IPS-18c (cell line): ENCODE measurements around the gene CLEC16A.

Source experiments
- H3K4me3 ChIP-seq: 2 replicates; pipeline ENCODE4 v1.7.0; 2013; ENCODE audit warnings: low read depth, mild to moderate bottlenecking, low read length, moderate library complexity; ENCODE audit not compliant: insufficient read depth
- H3K9me3 ChIP-seq: one replicate; pipeline ENCODE4 v1.6.1; 2013; ENCODE audit warnings: mild to moderate bottlenecking, low read length, moderate library complexity; ENCODE audit not compliant: control insufficient read depth, insufficient read depth

CLEC16A gene

DNA sequence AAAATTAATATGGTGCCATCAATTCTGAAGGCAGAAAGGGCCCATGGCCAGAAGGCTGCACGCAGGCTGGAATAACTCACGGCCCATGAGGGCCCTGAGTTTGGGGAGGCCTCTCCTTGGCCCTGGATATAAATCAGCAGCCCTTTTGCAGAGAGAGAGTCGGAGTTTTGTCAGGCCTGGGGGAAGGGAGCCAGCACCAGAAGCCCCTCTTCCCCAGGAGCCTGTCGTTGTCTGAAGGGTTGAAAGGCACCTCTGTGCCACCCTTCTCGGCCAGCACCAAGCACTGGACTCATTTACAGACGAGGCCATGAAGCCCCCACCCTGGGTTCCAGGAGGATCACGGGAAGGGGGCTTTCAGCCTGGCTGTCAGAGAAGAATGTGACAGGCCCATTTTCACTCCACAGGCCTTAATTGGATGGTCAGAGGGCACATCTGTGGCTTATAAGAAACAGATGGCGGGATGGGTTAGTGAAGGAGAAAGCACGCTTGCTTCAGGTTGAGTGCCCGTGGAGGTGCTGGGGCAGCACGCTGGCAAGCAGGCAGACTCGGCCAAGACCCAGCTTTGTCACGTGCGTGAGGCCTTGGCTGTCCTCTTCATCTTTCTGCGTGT is 140.6 kb downstream of the CLEC16A start:
- no peaks in the 10 kb centered on the region for H3K9me3 ChIP-seq
- no peak overlapping the region for H3K4me3 ChIP-seq

DNA sequence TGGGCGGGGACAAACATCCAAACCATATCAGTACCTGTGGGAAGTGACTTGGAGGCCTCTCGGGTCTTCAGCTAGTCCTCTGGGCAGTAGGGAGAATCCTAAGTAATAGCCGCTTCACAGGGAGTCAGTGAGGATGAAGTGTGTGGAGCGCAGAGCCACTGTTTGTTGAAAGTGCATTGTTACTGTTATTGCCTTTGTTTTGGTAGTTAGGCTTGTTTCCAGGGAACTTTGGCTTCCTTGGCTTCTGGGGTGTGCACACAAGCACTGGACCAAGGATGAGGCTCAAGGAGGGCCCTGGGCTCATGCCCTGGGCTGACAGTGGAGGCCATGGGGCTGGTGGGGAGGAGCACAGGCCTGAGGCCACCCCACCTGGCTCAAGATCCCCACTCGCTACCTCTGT is 141.6 kb downstream of the CLEC16A start:
- no peaks in the 10 kb centered on the region for H3K9me3 ChIP-seq
- H3K4me3 ChIP-seq, result no peak overlapping the region

DNA sequence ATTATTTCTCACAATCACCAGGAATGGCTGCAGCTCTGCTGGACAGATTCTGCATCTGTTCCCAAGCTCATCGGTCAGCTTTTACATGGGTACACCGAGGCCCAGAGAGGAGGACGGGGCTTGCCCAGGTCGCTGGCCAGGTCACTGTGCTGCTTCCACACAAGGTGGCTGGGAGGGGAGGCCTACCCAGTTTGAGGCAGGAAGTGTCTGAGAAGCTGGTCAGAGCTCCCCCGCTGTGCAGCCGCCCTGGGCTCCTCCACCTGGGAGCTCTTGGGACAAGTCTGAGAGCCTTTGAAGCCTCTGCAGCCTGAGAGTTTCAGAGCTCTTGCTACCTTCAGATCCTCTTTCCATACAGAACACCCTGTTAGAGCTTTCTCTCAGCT is 143.3 kb downstream of the CLEC16A start:
- H3K4me3 ChIP-seq, result no peak overlapping the region

DNA sequence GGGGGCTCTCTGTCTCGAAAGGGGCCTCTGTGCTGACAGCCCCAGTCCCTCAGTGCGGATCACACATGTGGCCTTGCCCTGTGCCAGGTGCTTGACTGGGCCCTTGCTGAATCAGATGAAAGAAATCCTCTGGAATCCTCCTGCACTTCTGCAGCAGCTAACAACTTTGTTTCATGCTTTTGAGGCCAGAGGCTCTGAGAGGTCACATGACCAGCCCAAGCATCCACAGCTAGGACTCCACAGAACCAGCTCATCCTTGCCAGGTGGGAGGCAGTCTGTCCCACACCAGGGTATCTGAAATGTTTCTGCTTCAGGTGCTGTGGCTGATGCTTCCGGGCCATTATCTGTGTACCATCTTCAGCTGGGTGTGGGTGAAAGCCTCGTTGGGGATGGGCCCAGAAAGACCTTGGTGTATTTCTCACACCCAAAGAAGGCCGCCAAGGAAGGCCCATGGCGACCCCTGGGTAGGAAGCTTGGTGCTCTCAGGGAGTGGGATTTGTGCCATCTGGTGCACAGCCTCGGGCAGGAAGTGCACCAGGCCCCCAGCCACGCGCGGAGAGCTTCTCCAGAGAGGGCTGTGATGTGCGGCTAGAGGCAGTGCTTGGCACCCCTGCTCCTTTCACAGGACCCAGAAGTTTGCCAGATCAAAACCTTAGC is 143.8 kb downstream of the CLEC16A start:
- Histone ChIP-seq H3K9me3 (no peaks in the 10 kb centered on the region), H3K4me3 (no peak overlapping the region)

More for the DNA sequence above, 143.3 kb downstream of the CLEC16A start:
- H3K9me3 ChIP-seq, result no peaks in the 10 kb centered on the region

DNA sequence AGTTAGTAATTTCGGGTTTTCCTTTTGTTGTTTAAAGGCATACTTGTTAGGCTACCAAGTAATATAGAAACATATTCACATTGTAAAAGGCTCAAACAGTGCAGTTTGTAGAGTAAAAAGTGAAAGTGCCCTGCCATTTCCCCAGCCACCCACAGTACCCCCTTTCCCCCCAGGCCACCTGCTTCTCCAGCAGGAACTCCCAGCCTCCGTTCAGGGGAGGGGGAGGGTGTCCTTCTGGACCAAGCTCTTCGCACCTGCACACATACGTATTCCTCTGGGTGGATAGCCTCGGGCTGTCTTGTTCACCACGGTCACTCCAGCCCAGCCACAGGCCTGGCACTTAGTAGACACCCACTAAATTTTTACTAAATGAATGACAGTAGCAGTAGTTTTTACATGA is 144.5 kb downstream of the CLEC16A start:
- no peaks in the 10 kb centered on the region for H3K9me3 ChIP-seq
- H3K4me3 ChIP-seq, result no peak overlapping the region

DNA sequence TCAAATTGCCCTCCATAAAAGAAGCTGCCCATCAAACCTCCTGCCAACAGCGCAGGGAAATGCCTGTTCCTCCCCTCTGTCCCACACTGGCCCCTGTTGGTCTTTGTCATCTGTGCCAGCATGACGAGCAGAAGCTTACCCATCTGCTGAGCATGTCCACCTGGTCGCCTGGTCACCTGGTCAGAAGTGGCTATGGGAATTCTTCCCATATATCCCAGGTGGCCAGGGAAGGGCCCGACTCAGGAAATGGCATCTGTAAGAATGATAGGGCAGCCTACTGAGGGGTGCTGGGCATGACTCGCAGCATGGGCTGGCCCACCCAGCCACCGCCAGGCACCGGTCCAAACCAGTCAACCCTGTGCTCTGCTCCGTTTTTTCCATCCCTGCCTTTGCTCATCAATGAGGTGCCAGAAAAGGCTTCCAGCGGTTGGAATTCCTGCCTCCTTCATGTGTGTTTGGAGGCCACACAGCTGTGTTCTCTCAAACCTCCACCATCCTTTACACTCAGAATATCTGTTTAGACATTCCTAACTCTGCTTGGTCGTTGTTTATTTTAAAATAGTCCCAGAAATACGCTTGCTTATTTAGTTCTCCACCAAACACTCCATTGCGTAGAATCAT is 145.2 kb downstream of the CLEC16A start:
- Histone ChIP-seq H3K4me3 (no peak overlapping the region), H3K9me3 (no peaks in the 10 kb centered on the region)

DNA sequence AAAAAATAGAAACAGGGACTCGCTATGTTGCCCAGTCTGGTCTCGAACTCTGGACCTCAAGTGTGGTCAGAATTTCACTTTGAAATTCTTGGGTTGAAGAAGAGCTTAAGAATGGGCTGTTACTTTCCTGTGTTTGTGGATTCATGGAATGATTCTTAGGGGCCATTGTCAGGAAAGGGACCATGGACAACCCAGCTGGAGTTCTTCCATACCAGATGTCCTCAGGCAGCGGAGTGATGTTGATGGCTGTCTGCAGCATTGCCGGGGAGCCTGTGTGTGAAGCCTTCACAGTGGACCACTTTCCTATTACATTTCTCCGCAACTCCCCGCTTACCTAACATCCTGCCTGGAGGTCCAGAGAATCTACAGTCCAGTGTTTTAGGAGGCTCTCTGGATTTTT is 145.9 kb downstream of the CLEC16A start:
- no peak overlapping the region for H3K4me3 ChIP-seq
- H3K9me3 ChIP-seq, result no peaks in the 10 kb centered on the region

DNA sequence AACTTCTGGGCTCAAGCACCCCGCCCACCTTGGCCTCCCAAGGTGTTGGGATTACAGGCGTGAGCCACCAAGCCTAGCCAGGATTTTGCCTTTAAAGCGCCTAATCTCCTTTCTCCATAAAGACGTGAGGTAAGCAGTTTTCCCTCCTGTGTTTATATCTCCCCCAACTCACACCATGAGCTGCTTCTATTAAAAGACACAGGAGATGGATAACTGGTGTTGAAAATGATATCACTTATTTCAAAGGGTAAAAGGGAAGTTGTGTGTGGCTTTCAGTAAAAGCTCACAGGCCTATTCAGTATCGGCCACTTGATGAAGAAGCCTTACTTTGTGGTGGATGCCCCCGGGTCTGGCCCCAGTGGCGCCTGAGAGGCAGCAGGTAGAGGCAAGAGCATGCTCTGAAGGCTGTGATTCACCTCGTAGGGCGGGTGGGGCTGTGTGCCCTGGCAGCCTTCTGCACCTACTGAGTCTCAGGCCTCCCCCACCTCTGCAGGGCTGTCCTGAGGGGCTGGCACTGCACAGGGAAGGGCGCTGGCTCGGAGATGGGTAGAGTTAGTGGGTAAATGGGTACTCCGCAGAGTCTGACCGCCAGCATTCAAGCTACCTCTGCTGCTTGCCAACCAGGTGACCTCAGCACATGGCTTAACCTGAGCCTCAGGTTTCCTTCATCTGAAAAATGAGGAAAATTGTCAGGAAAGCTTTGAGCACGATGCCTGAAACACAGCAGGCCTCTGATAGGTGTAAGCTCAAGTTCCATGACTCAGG is 146.8 kb downstream of the CLEC16A start:
- Histone ChIP-seq H3K4me3 (no peak overlapping the region), H3K9me3 (no peaks in the 10 kb centered on the region)

DNA sequence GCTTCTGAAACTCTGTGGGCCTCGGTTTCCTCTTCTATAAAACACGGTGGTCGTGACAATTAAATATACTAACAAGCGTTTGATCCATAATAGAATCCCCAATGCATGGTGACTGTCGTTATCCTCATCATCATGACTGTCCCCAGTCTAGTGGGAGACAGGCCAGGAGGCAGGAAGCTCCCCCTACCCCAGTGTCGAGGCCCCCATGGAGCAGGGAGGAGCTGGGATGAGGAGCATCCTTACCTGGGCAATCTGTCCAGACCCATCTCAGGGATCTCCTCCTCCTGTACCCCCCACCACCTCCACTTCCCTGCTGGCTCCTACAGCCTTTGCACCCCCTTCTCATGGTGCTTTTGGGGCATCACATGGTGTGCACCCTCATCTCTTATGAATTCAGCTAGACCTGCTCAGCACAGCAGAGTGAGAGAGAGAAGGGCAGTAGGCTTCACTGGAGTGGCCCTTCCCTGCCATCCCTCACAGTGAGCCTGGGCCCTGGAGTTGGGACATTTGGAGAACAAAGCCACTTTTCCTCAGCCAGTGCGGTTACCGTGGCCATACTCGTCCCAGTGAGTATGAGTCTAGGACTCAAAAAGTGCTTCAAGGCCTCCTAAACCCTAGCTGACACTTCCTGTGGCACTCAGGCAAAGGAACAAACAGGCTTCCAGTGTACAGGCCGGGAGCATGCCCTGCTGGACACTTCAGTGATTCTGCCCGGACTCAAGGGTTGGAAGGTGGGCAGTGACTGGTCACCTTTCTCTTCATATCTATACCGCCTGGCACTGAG is 148.6 kb downstream of the CLEC16A start:
- Histone ChIP-seq H3K9me3 (no peaks in the 10 kb centered on the region), H3K4me3 (no peak overlapping the region)

DNA sequence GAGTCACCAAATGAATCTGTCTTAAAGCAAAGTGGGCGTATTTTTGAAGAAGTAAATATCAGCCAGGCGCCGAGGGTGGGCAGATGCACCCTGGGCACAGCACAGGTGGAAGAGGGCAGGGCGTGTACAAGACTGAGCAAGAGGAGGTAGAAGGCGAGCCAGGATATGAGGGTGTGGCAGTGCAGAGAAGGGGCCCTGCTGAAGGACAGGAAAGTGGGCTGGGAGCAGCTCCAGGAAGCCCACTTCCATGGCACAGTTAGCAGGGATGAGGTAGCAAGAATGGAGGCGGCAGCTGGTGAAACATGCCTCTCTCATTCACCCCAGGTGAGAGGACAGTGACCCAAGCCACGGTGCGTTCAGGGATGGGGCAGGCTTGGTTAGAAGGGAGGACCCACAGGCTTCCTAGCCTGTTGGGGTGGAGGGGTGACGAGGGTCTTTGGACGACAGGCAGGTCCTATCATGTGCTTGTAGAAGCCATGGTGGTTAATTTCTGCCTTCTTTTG is 149.3 kb downstream of the CLEC16A start:
- no peaks in the 10 kb centered on the region for H3K9me3 ChIP-seq
- no peak overlapping the region for H3K4me3 ChIP-seq

DNA sequence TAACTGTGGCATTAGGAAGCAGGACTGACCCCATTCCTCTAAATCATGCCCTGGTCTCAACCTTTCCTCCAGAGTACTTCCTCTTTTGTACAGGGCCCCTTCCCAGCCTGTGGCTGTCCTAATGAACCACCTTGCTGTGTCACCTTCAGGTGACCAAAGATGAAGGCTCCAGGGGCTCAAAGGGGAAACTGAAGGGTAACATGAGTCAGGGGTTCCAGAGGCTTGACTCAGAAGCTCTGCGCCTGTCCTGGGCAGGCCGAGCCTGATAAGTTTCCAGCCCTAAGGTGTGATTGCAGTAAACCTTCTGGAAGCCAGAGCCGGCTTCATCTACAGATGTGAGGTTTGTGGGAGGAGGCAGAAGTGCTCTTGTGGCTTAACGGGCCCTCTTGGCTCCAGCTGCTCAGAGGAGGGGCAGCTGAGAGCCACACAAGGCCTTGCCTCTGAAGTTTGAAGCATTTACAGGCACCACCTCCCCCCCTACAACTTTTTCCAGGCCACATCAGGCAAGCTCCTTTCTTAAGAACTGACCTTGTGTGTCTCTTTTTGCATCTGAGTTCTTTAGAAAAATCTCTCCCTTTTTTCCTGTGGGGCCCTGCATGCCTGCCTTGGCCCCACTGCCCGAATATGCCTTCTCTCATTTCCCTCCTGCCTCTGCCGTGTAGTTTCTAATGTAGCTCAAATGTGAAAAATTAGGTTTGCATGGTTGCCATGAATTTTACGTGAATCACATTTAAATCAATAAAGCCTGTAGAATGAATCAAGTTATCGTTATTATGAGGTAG is 149.9 kb downstream of the CLEC16A start:
- Histone ChIP-seq H3K9me3 (no peaks in the 10 kb centered on the region), H3K4me3 (no peak overlapping the region)

DNA sequence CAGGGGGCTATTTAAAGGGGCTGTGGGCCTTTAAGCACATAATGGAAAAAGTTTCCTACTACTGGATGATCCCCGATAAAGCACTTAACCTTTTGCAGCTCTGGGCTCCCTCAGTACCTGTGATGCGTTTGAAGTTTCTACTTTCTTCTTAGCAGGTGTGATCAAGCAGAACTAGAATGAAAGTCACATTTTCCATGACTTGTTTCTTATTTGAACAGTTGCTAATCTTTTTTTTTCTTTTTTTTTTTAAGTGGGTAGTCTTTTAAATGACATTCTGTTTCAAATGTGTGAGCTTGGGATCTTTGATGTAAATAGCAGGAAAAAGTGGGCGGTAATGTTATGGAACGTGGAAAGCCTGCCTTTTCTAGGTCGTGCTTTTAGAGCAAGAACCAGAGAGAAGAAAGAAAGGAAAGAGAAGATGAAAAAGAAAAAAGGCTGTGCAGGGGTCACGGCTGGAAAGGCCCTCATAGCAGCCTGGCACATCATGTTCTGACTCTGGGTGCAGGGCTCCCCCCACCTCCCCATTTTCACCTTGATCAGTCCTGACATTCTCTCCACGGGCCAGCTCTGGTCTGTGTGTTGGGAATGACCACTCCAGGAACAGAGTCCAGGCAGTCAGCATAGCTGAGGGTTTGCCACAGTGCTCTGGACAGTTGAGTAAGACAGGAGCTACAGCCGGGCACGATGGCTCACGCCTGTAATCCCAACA is 150.6 kb downstream of the CLEC16A start:
- Histone ChIP-seq H3K9me3 (no peaks in the 10 kb centered on the region), H3K4me3 (no peak overlapping the region)

DNA sequence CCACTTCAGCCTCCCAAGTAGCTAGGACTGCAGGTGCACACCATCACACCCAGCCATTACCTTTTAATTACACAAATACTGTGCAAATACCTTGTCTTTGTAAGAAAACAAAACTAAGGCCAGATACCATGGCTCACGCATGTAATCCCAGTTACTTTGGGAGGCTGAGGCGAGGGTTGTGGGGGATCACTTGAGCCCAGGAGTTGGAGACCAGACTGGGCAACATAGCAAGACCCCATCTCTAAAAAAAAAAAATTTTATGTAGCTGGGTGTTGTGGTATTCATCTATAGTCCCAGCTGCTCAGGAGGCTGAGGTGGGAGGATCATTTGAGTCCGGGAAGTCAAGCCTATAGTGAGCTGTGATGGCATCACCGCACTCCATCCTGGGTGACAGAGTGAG is 151.6 kb downstream of the CLEC16A start:
- Histone ChIP-seq H3K4me3 (no peak overlapping the region), H3K9me3 (no peaks in the 10 kb centered on the region)

DNA sequence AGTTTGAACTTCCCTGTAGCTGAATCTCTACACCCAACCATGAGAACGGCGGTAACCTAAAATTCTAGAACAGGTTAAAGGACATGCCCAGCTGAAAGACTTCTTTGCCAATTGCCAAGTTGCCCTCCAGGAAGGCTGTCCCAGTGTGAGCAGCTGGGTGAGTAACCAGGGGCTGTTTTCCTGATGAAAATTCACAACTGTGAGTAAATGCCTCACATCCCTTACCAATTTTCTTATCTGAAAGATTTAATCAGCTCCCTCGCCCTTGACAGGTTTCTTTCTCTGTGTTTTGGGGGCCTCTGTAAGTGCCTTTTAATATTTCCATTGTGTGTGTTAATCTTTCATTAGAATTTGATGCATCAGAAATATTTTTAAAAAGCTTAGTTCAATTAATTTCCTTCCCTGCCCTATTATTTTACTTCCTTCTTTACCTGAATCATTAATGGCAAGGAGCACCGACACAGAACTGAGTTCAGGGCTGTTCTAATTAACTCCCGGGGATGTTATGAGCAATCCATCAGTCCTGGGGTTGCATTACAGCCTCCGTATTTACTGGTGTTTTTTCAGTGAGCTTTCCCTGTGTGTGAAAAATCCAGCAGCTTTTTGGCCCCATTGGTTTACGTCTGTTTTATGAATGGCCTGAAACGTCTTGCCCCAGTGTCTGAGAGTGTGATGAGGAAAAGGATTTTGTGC is 152.9 kb downstream of the CLEC16A start:
- Histone ChIP-seq H3K4me3 (no peak overlapping the region), H3K9me3 (no peaks in the 10 kb centered on the region)

DNA sequence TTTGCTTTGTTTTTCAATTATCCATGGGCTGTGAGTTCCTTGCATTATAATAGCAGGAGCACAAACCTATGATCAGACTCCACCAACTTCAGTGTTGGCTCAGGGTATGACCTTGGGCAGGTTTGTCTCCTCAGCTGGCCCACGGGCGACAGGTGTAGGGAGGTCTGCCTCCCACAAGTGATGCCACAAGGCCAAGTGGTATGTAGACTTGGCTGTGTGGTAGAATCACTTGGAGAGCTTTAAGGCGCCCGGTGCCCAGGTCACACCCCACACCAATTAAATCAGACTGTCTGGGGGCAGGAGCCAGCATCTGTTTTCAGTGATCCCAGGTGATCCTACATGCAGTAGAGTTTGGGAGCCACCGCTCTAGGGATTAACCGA is 153.4 kb downstream of the CLEC16A start:
- Histone ChIP-seq H3K4me3 (no peak overlapping the region), H3K9me3 (no peaks in the 10 kb centered on the region)
